ENCODE data around the gene CNKSR1.

CNKSR1 gene

GRCh38 chr1:26160527-26161414 is 16.5 kb upstream of the CNKSR1 start:
- DNase-seq = no peak

DNA sequence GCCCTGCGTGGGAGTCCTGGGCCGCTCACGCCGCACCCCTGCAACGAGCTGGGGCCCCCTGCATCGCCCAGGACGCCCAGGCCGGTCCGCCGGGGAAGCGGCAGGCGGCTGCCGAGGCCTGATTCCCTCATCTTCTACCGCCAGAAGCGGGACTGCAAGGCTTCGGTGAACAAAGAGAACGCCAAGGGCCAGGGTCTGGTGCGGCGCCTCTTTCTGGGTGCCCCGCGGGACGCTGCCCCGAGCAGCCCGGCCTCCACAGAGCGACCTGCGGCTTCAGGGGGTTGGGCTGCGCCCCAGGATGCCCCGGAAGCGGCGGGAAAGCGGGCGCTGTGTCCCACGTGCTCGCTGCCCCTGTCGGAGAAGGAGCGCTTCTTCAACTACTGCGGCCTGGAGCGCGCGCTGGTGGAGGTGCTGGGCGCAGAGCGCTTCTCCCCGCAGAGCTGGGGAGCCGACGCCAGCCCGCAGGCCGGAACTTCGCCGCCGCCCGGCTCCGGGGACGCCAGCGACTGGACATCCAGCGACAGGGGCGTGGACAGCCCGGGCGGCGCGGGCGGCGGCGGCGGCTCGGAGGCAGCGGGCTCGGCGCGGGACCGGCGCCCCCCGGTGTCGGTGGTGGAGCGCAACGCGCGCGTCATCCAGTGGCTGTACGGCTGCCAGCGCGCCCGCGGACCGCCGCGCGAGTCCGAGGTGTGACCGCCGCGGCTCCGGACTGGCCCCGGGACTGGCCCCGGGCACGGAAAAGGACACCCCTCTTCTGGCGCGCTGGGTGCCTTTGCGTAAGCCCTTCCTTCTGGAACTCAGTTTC is 15.7 kb upstream of the CNKSR1 start:
- DNase-seq = peak; percentile 92

- no peak for DNase-seq
These were observed 15.0 kb upstream of the CNKSR1 start for GRCh38 chr1:26162220-26162709.

GRCh38 chr1:26163684-26164035 is 13.6 kb upstream of the CNKSR1 start:
- no peak for DNase-seq

DNA sequence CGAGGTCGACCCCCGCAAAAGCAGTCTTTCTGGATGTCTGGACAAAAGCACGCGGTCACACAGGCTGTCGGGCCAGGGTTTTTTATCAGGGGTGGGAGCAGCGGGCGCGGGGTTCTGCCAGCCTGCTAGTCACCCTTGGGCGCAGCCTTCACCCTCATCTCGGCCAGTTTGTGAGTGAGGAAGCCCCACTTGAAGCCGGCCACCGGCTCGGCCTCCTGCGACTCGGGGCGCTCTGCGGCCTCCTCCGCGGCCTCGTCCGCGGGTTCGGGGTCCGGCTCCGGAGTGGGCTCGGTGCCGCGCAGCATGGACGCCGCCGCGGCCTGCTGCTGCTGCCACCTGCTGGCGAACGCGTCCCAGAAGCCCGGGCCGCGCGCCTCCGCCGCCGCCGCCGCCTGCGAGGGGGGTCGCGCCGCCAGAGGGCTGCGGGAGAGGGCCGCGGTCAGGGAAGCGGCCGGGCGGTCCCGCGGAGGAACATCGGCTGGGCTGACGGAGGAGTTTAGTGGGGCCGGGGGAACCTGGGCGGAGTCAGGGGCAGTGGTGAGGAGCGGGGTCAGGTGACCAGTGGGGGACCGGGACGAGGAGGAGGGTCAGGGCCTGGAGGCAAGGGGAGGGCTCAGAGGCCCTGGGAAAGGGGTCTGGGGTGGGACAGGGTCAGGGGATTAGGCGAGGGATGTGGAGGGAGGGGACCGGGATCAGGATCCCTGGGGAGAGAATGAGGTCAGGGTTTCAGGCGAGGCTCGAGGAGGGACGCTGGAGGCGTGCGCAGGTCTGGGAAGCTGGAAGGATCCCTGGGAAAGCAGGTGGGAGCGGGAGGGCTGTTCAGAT is 13.0 kb upstream of the CNKSR1 start:
- peak; percentile 78 for DNase-seq

DNA sequence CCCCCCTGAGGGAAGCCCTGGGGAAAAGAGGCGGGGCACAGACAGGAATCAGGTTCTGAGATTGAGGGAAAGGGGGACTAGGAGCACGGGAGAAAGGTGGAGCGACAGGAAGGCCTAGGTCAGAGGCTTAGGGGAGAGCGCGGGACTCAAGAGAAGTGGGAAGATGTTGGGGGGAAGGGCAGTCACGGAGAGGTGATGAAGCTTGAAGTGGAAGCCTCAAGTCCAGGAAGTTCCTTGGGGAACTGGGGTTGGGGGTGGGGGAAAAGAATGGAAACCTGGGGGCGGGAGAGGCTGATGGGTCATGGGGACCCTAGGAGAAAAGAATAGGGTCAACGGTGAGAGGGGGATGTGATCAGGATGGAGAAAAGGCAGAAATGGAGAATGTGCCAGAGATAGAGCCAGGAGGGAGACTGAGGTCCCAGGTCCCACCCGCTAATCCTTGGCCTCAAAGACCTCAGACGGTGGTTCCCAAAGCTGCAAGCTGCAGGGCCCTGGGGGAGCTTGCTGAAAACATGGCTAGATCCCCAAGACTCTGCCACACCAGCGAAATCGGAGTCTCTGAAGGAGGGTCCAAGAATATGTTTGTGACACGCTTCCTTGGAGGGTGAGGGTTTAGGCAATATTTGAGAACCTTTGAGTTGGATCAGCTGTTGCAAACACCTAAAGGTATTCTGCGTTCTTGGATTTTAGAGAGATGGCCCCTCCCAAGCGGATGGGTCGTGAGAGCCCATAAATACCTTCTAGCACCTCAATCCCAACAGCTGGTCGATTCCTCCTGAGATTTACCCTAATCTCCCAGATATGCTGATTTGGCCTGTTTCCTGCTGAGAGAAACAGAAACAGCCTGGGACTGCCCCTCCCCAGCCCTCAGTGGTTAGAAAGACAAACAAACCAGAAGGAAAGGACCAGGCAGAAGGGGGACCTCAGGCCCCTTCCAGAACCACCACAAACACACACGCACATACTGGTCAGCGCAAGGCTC is 12.1 kb upstream of the CNKSR1 start:
- DNase-seq = no peak

- no peak for DNase-seq
These were observed 10.5 kb upstream of the CNKSR1 start for GRCh38 chr1:26166719-26167281.

GRCh38 chr1:26168410-26169197 is 8.7 kb upstream of the CNKSR1 start, which contains the start of gene C1orf232:
C1orf232 (minus strand) TSS chr1:26168963; CDS start chr1:26168499, 464 bp downstream.
- peak; percentile 44 for DNase-seq

DNA sequence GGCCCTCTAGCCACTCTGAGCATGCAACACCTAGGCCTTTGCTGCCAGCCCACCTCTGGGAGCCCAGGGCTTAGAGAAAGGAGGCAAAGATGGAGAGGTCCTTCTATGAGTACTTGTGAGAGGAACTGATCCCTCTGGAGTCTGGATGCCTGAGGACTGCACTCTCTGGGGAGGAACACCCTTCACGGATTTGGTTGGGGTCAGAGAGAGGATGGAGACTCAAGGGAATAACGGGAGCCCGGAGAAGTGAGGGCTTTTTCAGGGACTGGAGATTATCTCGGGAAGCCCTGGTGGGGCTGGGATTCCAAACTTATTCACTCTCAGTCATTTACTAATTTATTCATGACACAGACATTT is 8.1 kb upstream of the CNKSR1 start:
- DNase-seq = peak; percentile 33

- peak; percentile 90 for DNase-seq
These were observed 7.4 kb upstream of the CNKSR1 start, which contains the start of gene ZNF593 for GRCh38 chr1:26169669-26170471. ZNF593 (plus strand) TSS chr1:26169908; CDS start chr1:26169984, 76 bp downstream.

DNA sequence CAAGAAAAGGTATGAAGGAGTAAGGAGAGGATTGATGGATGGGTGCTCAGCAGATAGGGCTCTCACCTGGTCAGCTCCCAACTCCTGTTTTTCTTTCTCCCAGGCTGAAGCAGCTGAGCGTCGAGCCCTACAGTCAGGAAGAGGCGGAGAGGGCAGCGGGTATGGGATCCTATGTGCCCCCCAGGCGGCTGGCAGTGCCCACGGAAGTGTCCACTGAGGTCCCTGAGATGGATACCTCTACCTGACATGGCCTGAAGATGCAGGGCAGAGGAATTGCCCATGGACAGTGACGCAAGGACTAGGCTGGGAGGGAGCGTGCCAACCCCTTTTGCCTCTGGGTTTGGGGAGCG is 6.8 kb upstream of the CNKSR1 start:
- DNase-seq = no peak

GRCh38 chr1:26171084-26172072 is 5.9 kb upstream of the CNKSR1 start, which contains the start of gene ZNF593OS:
ZNF593OS (minus strand) TSS chr1:26171832; CDS start chr1:26171661, 171 bp downstream.
- DNase-seq = no peak

DNA sequence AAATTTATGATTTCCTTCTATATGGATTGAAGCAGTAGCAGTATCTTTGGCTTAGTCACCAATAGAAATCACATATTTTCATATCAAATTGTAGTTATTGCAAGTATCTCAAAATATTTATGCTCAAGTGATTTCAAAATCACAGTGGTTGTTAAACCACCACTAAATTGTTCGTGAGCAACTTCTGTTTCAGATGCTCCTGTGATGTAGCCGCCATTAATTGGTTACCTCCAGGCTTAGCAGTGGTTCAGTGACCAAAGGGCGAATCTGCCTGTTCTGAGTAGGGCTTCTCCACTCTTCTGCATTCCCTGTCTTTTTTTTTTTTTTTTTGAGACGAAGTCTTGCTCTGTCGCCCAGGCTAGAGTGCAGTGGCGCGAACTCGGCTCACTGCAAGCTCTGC is 1.9 kb upstream of the CNKSR1 start:
- no peak for DNase-seq

DNA sequence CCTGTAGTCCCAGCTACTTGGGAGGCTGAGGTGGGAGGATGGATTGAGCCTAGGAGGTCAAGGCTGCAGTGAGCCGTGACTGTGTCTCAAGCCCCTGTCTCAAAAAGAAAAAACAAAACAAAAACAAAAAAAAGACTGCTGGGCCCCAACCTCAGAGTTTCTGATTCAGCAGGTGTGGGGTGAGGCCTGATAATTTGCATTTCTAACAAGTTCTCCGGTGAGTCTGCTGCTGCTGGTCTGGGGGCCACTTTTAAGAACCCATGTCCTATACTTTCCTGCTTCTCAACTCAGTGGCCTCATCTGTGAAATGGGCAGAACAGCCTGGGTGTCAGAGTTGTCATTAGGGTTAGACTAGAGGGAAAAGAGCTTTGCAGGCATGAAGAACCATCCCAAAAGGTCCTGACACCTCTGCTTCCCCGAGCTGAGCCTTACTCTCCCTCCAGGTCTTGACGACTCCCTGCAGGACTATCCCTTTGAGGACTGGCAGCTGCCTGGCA is 2.8 kb downstream of the CNKSR1 start:
- no peak for DNase-seq

DNA sequence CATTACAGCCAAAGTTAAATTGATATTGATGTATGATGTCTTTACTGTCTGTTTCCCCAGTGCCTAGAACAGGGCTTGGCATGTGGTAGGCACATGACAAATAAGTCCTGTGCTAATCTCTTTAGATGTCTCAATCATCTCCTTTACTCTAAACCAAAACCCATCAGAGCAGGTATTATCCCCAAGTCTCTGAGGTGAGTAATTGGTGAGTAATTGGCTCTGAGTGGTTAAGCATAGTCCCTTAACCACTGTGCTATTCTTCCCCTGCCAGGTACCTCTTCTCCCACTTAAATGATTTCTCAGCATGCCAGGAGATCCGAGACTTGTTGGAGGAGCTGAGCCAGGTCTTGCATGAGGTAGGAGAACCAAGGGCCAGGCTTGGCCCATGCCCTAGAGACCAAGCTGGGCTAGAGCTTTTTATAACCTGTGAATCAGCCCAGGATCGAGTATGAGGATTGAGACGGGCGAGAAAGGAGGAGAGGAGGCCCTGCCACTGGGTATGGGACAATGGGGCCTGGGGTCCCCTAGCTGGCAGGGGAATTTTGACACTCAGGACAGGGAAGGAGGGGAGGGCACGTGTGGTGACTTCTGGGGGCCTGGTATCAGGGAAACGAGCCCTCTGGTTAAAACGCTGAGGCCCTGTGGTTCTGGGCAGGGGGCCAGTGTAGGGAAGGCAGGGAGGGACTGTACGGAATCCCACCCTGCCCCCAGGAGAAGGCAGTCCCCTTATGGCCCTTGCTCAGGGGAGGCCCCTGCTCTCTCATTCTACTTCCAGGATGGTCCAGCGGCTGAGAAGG is 4.5 kb downstream of the CNKSR1 start:
- DNase-seq = no peak

- DNase-seq = no peak
These were observed 5.0 kb downstream of the CNKSR1 start for GRCh38 chr1:26182383-26182696.

- DNase-seq = no peak
These were observed 6.8 kb downstream of the CNKSR1 start for GRCh38 chr1:26184086-26184485.
